Measurements from ENCODE around the gene MDP1.
A peak's percentile ranks its signal among the peaks of the same experiment; 100 is the strongest.

MDP1 gene

GRCh38 chr14:24172261-24172860 is 43.5 kb downstream of the MDP1 start:
- DNase-seq (no peak), ATAC-seq (no peak)
- Mint-ChIP-seq H3K9me3 (no peaks in the 10 kb centered on the region), H3K4me3 (peak overlapping the region; percentile 88 to 95), H3K27me3 (no peaks in the 10 kb centered on the region), H3K4me1 (peaks cover 37% of the 10 kb centered on the region), H3K27ac (peak overlapping the region; percentile 74 to 88)

- DNase-seq, result peak; percentile 83 to 88
- peaks cover 44% of the 10 kb centered on the region for H3K4me1 Mint-ChIP-seq
- ATAC-seq, result peak; percentile 89
- peak within 1 kb of the TSS; percentile 74 to 92 for H3K27ac Mint-ChIP-seq
- no peaks in the 10 kb centered on the region for H3K9me3 Mint-ChIP-seq
- peak within 1 kb of the TSS; percentile 88 to 95 for H3K4me3 Mint-ChIP-seq
- H3K27me3 Mint-ChIP-seq, result no peaks in the 10 kb centered on the region
These were observed 44.2 kb downstream of the MDP1 start, which contains the start of gene REC8 for GRCh38 chr14:24171422-24172260. REC8 (plus strand) TSS chr14:24172080; CDS start chr14:24172553, 473 bp downstream.

- Mint-ChIP-seq H3K27ac (peak overlapping the region; percentile 94 to 97), H3K4me3 (no peak overlapping the region), H3K4me1 (peaks cover 77% of the 10 kb centered on the region)
These were observed 48.3 kb downstream of the MDP1 start for GRCh38 chr14:24167469-24168114.

GRCh38 chr14:24165785-24166184 is 50.1 kb downstream of the MDP1 start:
- ATAC-seq, result no peak
- H3K27ac Mint-ChIP-seq, result peak overlapping the region; percentile 92 to 94
- H3K4me1 Mint-ChIP-seq, result peaks cover 80% of the 10 kb centered on the region
- H3K27me3 Mint-ChIP-seq, result no peaks in the 10 kb centered on the region
- peak overlapping the region in 1 of 2 donors; percentile 19 for H3K4me3 Mint-ChIP-seq
- no peak for DNase-seq
- no peaks in the 10 kb centered on the region for H3K9me3 Mint-ChIP-seq

More at GRCh38 chr14:24167469-24168114, 48.3 kb downstream of the MDP1 start:
- ATAC-seq, result no peak
- Mint-ChIP-seq H3K27me3 (no peaks in the 10 kb centered on the region), H3K9me3 (no peaks in the 10 kb centered on the region)
- DNase-seq, result no peak

- no peak overlapping the region for H3K4me3 Mint-ChIP-seq
- DNase-seq (no peak), ATAC-seq (no peak)
- H3K4me1 Mint-ChIP-seq, result peaks cover 89% of the 10 kb centered on the region
- H3K27me3 Mint-ChIP-seq, result no peaks in the 10 kb centered on the region
- no peaks in the 10 kb centered on the region for H3K9me3 Mint-ChIP-seq
- H3K27ac Mint-ChIP-seq, result peak overlapping the region in 1 of 2 donors; percentile 100
These were observed 51.3 kb downstream of the MDP1 start for GRCh38 chr14:24164518-24164991.

Measured in stimulated activated naive CD8-positive, alpha-beta T cell treated with anti-CD3 and anti-CD28 coated beads, Interleukin-15, amount 100 ng/mL, for 72 hours (primary cell).